BLaER1 treated with 17β-estradiol and CSF1 and Interleukin-3, amounts not matched to agents 10 nM and 100 nM (cell line): ENCODE measurements around the gene IREB2.
A peak's percentile ranks its signal among the peaks of the same experiment; 100 is the strongest.

ENCODE experiments used
- H3K27ac ChIP-seq, 11 experiments: shearing (Covaris generic); formaldehyde crosslinking; 2 replicates each; pipeline ENCODE4 v1.8.1; 2022
- H3K27me3 ChIP-seq, 11 experiments: shearing (Covaris generic); formaldehyde crosslinking; 2 replicates each; pipeline ENCODE4 v1.8.1; 2022
- H3K36me3 ChIP-seq, 11 experiments: shearing (Covaris generic); formaldehyde crosslinking; 2 replicates each; pipeline ENCODE4 v1.8.1; 2022
- H3K4me1 ChIP-seq, 10 experiments: shearing (Covaris generic); formaldehyde crosslinking; 2 replicates each; pipeline ENCODE4 v1.8.1; 2022
- H3K4me2 ChIP-seq, 11 experiments: shearing (Covaris generic); formaldehyde crosslinking; 2 replicates each; pipeline ENCODE4 v1.8.1; 2022
- H3K4me3 ChIP-seq, 10 experiments: shearing (Covaris generic); formaldehyde crosslinking; 2 replicates each; pipeline ENCODE4 v1.8.1; 2022
- H3K9ac ChIP-seq, 11 experiments: shearing (Covaris generic); formaldehyde crosslinking; 2 replicates each; pipeline ENCODE4 v1.8.1; 2022
- H3K9me3 ChIP-seq, 11 experiments: shearing (Covaris generic); formaldehyde crosslinking; replicated peaks in 1 of 11; 2 replicates each; pipeline ENCODE4 v1.8.1; 2022
- H4K20me1 ChIP-seq, 11 experiments: shearing (Covaris generic); formaldehyde crosslinking; 2 replicates each; pipeline ENCODE4 v1.8.1; 2022
- Cebpa-rat ChIP-seq, 11 experiments: shearing (Covaris generic); IDR thresholded peaks; 2 replicates each; pipeline ENCODE4 v1.8.1; 2022

The IREB2 gene, protein sequence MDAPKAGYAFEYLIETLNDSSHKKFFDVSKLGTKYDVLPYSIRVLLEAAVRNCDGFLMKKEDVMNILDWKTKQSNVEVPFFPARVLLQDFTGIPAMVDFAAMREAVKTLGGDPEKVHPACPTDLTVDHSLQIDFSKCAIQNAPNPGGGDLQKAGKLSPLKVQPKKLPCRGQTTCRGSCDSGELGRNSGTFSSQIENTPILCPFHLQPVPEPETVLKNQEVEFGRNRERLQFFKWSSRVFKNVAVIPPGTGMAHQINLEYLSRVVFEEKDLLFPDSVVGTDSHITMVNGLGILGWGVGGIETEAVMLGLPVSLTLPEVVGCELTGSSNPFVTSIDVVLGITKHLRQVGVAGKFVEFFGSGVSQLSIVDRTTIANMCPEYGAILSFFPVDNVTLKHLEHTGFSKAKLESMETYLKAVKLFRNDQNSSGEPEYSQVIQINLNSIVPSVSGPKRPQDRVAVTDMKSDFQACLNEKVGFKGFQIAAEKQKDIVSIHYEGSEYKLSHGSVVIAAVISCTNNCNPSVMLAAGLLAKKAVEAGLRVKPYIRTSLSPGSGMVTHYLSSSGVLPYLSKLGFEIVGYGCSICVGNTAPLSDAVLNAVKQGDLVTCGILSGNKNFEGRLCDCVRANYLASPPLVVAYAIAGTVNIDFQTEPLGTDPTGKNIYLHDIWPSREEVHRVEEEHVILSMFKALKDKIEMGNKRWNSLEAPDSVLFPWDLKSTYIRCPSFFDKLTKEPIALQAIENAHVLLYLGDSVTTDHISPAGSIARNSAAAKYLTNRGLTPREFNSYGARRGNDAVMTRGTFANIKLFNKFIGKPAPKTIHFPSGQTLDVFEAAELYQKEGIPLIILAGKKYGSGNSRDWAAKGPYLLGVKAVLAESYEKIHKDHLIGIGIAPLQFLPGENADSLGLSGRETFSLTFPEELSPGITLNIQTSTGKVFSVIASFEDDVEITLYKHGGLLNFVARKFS

DNA sequence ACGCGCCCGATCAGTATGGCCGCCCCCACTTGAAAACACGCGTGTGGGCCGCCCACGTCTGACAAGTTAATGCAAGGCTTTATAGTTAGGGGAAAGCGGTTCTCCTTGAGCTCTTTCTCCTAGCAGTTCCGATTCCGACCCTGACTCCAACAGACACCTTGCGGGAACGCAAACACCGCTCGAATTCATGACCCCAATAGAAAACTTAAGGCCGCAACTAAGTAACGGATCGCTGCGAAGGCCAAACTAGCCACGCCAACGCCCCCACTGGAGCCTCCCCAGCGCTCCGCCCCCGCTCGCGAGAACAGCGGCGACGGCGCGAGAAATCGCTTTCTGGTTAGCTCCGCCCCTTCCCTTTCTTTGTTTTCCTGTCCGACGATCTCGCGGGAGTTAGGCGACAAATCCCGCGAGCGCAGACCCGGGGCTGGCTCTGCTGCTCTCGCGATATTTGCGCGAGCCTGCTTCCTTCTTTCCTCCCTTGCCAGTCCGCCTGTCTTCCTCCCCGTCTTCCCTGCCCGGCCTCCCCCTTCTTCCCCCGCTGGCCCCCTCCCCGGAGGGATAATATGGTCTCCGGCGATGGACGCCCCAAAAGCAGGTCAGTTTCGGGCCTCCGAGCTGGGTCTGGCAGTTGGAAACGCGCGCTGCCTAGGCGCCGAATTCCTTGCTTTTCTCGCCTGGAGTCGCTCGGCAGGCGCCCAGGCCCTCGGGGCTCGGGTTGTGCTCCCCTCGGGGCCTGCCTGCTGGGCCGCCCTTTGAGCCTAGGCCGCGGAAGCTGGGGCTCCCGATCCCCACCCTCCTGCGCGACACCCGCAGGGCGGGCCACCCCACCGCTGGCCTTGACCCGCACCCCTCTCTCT is at the start of gene IREB2:
IREB2 (plus strand) TSS at position 455 of the 857 bp plus-strand sequence; CDS start at position 577, 122 bp downstream.
- peaks cover 31 to 56% (median 41%) of the 10 kb centered on the region in 10 experiments for H3K4me1 ChIP-seq
- H3K4me2 ChIP-seq, result peak within 1 kb of the TSS; percentile 75 to 94 (median 83)
- H3K4me3 ChIP-seq, result peak within 1 kb of the TSS; percentile 74 to 99 (median 98)
- H3K27ac ChIP-seq, result peak within 1 kb of the TSS; percentile 97 to 100 (median 99)
- peaks cover 19 to 40% (median 38%) of the 10 kb centered on the region in 11 experiments; a peak in 21 of 22 replicates for H4K20me1 ChIP-seq
- no peaks in the 10 kb centered on the region for H3K27me3 ChIP-seq
- peak within 1 kb of the TSS; percentile 97 to 100 (median 100) for H3K9ac ChIP-seq
- no peak for TF ChIP-seq Cebpa-rat (IDR thresholded peaks at IDR 0.05)
- H3K36me3 ChIP-seq, result peaks cover 32 to 37% (median 35%) of the 10 kb centered on the region in 11 experiments
- peaks cover 0 to 9% (median 2%) of the 10 kb centered on the region in 11 experiments; a peak in 7 of 22 replicates for H3K9me3 ChIP-seq

DNA sequence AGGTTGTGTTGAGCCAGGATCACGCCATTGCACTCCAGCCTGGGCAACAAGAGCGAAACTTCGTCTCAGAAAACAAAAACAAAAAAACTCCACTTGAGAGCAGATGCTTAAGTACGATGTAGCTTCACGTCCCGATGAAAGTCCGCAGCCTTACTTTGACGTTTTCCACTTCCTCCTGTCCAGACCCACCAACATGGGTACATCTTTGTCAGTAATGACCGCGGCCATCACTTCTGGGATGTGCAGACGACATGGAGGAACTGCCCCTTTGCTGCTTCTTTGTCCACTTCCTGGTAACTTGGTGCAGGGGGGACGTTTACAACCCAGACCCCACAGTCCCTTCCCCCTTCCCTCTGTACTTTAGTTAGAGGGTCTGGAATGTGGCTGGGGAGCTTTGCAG is 49.2 kb upstream of the IREB2 start:
- Histone ChIP-seq H4K20me1 (no peaks in the 10 kb centered on the region), H3K27me3 (no peaks in the 10 kb centered on the region), H3K9ac (no peak overlapping the region), H3K9me3 (0 out of 22 replicates have a peak, but pooled peaks cover 0 to 4% (median 0%) of the 10 kb centered on the region in 11 experiments), H3K4me2 (no peak overlapping the region), H3K36me3 (no peaks in the 10 kb centered on the region), H3K4me1 (no peaks in the 10 kb centered on the region), H3K27ac (no peak overlapping the region), H3K4me3 (no peak overlapping the region)
- no peak for TF ChIP-seq Cebpa-rat (IDR thresholded peaks at IDR 0.05)

DNA sequence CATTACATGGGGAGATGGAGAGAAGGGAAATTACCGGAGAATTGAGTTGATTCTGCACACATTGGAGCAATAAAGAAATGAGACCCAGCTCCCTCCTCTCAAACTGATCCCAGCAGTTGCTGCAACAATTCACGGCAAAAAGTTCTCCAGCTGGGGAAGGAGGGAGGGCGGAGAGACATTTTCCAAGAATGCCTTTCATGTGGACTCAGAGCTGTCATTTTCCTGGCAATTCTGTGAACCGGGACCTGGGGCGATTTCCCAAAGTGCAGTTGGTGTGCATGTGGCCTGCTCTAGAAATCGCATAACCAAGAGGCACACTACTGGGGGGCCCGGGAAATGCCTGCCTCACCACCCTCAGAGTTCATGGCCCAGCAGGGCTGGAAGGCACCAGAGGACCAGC is 48.7 kb upstream of the IREB2 start:
- no peak for TF ChIP-seq Cebpa-rat (IDR thresholded peaks at IDR 0.05)
- Histone ChIP-seq H3K4me1 (no peaks in the 10 kb centered on the region), H3K4me2 (no peak overlapping the region), H4K20me1 (no peaks in the 10 kb centered on the region), H3K9ac (no peak overlapping the region), H3K27me3 (no peaks in the 10 kb centered on the region), H3K9me3 (0 out of 22 replicates have a peak, but pooled peaks cover 0 to 4% (median 0%) of the 10 kb centered on the region in 11 experiments), H3K4me3 (no peak overlapping the region), H3K36me3 (no peaks in the 10 kb centered on the region), H3K27ac (no peak overlapping the region)

DNA sequence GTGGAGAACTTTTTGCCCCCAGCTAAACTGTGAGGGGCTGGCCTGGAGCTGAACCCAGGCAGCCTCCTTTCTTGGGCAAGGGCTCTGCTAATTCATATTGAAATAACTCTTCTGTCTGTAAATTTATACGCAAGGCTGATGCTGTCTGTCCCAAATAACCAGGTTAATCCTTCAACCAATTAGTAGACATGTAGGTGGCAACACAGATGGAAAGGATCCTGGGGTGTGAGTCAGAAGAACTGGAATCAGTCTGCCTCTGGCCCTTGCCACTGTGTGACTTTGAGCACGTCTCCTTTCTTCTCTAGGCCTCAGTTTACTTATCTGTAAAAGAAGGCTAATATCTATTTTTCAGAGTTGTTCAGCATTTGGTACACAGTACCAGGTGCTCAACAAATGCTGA is 48.3 kb upstream of the IREB2 start:
- H4K20me1 ChIP-seq, result no peaks in the 10 kb centered on the region
- H3K9ac ChIP-seq, result no peak overlapping the region
- no peaks in the 10 kb centered on the region for H3K27me3 ChIP-seq
- H3K9me3 ChIP-seq, result 0 out of 22 replicates have a peak, but pooled peaks cover 0 to 4% (median 0%) of the 10 kb centered on the region in 11 experiments
- H3K4me1 ChIP-seq, result no peaks in the 10 kb centered on the region
- H3K4me3 ChIP-seq, result no peak overlapping the region
- no peak for TF ChIP-seq Cebpa-rat (IDR thresholded peaks at IDR 0.05)
- H3K27ac ChIP-seq, result no peak overlapping the region
- no peak overlapping the region for H3K4me2 ChIP-seq
- no peaks in the 10 kb centered on the region for H3K36me3 ChIP-seq

DNA sequence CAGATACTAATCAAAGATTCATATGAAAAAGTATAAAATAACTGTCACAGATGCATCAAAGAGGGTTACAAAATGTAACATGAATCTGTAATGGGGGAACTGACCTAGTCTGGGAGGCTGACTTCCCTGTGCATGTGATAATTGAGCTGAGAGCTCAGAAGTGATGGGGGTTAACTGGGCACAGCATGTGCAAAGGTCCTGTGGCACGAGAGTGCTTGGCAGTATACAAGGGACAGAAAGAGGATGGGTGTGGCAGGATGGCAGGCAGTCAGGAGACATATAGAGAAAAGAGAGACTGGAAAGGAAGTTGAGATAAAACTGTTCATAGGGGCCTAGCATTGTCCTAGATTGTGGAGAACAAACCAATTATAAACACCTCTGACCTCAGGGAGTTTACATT is 47.8 kb upstream of the IREB2 start:
- 0 out of 22 replicates have a peak, but pooled peaks cover 0 to 4% (median 0%) of the 10 kb centered on the region in 11 experiments for H3K9me3 ChIP-seq
- no peak for TF ChIP-seq Cebpa-rat (IDR thresholded peaks at IDR 0.05)
- H3K4me3 ChIP-seq, result no peak overlapping the region
- no peak overlapping the region for H3K27ac ChIP-seq
- no peak overlapping the region for H3K9ac ChIP-seq
- H3K4me2 ChIP-seq, result no peak overlapping the region
- H3K27me3 ChIP-seq, result no peaks in the 10 kb centered on the region
- no peaks in the 10 kb centered on the region for H3K4me1 ChIP-seq
- no peaks in the 10 kb centered on the region for H3K36me3 ChIP-seq
- H4K20me1 ChIP-seq, result no peaks in the 10 kb centered on the region

DNA sequence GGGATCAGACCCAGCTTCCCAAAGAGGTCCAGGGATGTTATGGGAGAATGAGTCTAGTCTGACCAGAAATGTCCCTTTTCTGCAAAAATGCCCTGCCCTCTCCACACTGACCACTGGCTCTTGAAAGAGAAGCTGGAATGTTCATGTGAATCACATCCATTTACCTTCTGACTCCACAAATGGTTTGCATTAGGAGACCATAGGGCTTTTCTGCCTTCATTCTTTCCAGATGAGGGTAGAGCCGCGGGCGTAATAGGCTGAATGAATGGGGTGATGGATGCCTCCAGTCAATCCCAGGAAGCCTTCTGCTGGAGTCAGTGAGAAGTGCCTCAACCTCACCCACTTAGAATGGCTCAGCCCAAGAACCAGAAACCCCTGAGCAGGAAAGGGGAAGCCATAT is 47.2 kb upstream of the IREB2 start:
- H3K27ac ChIP-seq, result no peak overlapping the region
- 0 out of 22 replicates have a peak, but pooled peaks cover 0 to 4% (median 0%) of the 10 kb centered on the region in 11 experiments for H3K9me3 ChIP-seq
- H3K4me1 ChIP-seq, result no peaks in the 10 kb centered on the region
- H3K4me3 ChIP-seq, result no peak overlapping the region
- no peak overlapping the region for H3K9ac ChIP-seq
- no peaks in the 10 kb centered on the region for H3K27me3 ChIP-seq
- no peaks in the 10 kb centered on the region for H4K20me1 ChIP-seq
- H3K36me3 ChIP-seq, result no peaks in the 10 kb centered on the region
- no peak for TF ChIP-seq Cebpa-rat (IDR thresholded peaks at IDR 0.05)
- no peak overlapping the region for H3K4me2 ChIP-seq

DNA sequence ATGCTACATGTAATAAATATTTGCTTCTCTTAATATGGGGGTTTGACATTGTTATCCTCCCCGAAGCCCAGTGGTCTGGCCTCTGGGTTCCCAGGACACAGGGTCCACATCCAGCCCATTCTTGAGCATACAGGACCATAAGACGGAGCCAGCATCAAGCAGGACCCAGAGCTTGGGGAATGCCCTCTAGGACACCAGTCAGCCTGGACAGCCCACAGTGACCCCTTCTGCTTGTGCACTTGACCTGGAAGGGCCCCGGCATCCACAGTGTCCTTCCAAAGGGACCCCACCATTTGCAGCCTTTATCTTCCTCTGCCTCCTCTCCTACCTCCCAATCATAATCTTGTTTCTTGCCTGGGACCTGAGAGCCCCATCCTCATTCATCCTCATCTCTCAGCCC is 46.2 kb upstream of the IREB2 start:
- Histone ChIP-seq H3K4me1 (no peaks in the 10 kb centered on the region), H3K27ac (no peak overlapping the region), H3K9ac (no peak overlapping the region), H3K27me3 (no peaks in the 10 kb centered on the region), H3K4me2 (no peak overlapping the region), H3K36me3 (no peaks in the 10 kb centered on the region), H4K20me1 (no peaks in the 10 kb centered on the region), H3K4me3 (no peak overlapping the region), H3K9me3 (0 out of 22 replicates have a peak, but pooled peaks cover 0 to 4% (median 0%) of the 10 kb centered on the region in 11 experiments)
- no peak for TF ChIP-seq Cebpa-rat (IDR thresholded peaks at IDR 0.05)

DNA sequence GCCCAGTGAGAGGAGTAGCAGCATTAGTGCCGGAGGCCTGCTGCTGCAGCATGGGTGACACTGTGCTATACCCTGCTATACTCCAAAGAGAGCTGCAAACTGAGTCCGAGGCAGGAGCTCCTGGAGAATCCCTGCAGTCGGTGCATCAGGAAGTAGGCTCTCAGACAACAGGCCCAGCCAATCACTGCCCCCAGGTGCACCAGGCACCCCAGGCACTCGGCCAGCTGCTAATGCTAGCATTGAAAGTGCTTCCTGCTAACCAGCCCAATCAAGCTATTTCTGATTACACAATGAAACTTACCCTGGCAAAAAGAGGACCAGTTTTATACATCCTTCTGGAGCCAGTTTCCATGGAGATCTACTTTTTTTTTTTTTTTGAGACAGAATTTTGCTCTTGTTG is 45.6 kb upstream of the IREB2 start:
- H3K9me3 ChIP-seq, result 0 out of 22 replicates have a peak, but pooled peaks cover 0 to 4% (median 0%) of the 10 kb centered on the region in 11 experiments
- TF ChIP-seq Cebpa-rat (IDR thresholded peaks at IDR 0.05), result no peak
- H3K9ac ChIP-seq, result no peak overlapping the region
- H3K4me2 ChIP-seq, result no peak overlapping the region
- H3K36me3 ChIP-seq, result no peaks in the 10 kb centered on the region
- no peaks in the 10 kb centered on the region for H3K4me1 ChIP-seq
- H3K27ac ChIP-seq, result no peak overlapping the region
- H4K20me1 ChIP-seq, result no peaks in the 10 kb centered on the region
- no peaks in the 10 kb centered on the region for H3K27me3 ChIP-seq
- no peak overlapping the region for H3K4me3 ChIP-seq
